GM18951 (cell line): Measurements from ENCODE around the gene KIF20B.
A peak's percentile ranks its signal among the peaks of the same experiment; 100 is the strongest.

Source experiments
- POLR2A ChIP-seq: IDR thresholded peaks from 4 replicates; pipeline ENCODE4 v1.6.1; 2011; ENCODE audit warnings: mild to moderate bottlenecking; ENCODE audit not compliant: insufficient read length, insufficient read depth; ENCODE audit errors: extremely low read depth
- in situ Hi-C: fragments of 300-500 bp; cut with MboI; formaldehyde crosslinking; loops from one replicate; pipeline ENCODE4 v1.12.0; 2022; ENCODE audit warnings: low sequenced_read_pairs, mixed read lengths, inconsistent platforms; ENCODE audit not compliant: unreplicated experiment

Gene KIF20B, protein sequence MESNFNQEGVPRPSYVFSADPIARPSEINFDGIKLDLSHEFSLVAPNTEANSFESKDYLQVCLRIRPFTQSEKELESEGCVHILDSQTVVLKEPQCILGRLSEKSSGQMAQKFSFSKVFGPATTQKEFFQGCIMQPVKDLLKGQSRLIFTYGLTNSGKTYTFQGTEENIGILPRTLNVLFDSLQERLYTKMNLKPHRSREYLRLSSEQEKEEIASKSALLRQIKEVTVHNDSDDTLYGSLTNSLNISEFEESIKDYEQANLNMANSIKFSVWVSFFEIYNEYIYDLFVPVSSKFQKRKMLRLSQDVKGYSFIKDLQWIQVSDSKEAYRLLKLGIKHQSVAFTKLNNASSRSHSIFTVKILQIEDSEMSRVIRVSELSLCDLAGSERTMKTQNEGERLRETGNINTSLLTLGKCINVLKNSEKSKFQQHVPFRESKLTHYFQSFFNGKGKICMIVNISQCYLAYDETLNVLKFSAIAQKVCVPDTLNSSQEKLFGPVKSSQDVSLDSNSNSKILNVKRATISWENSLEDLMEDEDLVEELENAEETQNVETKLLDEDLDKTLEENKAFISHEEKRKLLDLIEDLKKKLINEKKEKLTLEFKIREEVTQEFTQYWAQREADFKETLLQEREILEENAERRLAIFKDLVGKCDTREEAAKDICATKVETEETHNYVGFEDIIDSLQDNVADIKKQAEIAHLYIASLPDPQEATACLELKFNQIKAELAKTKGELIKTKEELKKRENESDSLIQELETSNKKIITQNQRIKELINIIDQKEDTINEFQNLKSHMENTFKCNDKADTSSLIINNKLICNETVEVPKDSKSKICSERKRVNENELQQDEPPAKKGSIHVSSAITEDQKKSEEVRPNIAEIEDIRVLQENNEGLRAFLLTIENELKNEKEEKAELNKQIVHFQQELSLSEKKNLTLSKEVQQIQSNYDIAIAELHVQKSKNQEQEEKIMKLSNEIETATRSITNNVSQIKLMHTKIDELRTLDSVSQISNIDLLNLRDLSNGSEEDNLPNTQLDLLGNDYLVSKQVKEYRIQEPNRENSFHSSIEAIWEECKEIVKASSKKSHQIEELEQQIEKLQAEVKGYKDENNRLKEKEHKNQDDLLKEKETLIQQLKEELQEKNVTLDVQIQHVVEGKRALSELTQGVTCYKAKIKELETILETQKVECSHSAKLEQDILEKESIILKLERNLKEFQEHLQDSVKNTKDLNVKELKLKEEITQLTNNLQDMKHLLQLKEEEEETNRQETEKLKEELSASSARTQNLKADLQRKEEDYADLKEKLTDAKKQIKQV (N-terminal part only)

DNA sequence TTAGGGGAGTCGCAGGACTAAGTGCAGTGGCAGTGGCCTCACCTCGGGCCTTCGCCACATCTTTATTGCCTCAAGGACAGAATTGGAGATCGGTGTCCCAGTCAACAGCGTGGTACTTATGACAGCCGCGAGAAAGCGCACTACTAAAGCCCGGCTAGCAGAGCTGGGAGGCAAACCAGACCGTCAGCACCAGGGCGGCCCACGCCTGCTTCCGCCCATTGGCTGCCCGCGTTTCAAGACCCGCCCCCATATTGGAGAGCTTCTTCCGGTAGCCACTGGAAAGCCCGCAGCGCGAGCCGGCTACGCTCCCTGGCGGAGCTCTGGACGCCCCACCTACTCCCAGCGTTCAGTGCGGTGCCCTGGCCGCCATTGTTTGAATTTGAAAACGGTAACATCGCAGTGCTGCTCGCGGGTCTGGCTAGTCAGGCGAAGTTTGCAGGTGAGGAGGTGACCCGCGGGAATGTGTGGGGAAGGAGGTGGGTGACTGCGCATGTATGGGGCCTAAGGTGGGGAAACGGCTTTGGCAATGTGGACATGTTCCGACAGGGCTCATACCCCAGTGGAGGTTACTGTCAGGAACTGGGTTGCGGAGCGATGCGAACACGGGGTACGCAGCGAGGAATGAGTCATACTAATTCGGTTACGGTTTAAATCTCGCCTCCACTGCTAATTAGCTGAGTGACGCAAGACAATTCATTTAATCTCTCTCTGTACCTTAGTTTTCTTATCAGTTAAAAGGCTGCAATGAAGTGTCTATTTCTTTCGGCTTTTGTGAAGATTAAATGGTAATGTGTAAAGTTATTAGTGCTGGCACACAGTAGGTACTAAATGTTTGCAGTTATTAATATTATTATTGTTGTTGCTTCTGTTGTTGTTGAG, at the start of gene KIF20B:
TSS of gene KIF20B (plus strand) at position 349 of the 879 bp plus-strand sequence. CDS start 3,705 bp downstream, outside the sequence.
- in situ Hi-C loops, result no loop called here
- peak; percentile 89 for TF ChIP-seq POLR2A

DNA sequence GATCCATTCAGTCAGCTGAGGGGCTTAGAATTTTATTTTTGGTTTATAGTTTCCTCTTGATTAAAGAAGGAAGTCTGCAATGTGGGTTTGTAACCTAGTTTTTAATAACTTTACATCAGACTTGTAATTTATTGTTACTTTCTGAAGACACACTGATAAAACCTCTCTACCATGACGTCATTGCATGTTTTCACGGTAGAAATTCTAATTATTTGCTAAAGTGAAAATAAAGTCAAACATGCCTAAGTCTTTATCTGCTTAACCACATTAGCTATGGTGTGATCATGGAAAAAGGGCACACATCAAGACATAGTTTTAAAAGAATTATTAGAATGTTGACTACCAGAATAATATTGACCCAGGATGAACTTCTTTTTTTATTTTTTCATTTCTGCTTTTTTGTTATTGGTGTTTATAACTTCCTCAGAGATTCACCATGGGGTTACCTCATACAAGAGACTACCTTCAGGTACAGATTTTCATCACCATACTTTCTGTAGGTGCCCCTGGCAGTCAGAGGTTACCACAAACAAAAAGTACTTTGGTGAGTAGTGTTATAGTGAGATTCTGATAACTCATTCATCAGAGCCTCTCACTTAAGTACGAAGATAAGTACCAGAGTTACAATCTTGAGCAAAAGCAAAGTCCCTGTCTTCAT, 49.3 kb upstream of the KIF20B start:
- TF ChIP-seq POLR2A, result no peak

DNA sequence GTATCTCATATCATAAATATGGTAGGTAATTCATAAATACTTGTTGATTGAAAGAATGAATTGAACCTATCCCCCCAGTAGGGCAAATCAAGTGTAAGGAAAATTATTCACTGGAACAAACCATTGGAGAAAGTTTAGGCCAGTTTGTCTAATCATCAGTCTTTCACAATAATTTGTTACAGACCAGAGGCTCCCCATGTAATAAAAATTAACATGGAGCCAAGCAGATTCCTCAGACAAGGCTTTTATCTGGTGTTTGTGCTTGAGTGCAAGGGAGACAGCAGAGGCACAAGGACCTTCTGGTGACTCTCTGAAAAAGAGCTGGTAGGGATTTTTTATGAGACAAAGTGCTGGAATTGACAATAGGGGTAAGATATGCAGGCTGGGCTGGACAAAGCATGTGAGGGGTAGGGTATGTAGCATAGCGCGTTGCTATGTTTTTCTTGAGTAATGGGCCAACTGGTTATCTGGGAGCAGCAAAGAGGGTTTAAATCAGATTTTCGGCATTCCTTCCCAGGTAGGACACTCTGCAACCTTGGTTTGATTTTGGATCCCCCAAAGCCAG, 48.5 kb upstream of the KIF20B start:
- TF ChIP-seq POLR2A, result no peak
- in situ Hi-C loops, result no loop called here

More for the DNA sequence above, 49.3 kb upstream of the KIF20B start:
- in situ Hi-C loops, result no loop called here

DNA sequence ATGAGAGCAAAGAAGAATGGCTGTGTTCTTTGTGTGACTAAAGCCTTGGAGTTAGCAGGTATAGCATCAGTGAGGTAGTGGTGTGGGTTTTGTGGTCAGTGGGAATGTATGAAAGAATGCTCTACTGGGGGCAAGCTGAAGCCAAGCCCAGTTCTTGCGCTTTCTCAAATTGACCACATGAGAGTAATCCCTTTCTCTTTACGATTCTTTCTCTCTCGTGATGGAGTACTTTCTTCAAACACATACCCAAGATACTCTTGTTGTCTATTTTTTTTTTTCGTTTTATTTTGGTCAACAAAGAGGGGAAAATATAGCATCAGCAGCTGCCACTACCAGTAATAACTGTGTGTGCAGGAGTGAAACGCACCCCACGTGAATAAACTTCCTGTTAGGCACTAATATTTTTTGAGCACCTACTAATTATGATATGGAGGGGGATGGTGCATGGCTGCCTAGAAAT, 48.0 kb upstream of the KIF20B start:
- in situ Hi-C loops, result no loop called here
- TF ChIP-seq POLR2A, result no peak

DNA sequence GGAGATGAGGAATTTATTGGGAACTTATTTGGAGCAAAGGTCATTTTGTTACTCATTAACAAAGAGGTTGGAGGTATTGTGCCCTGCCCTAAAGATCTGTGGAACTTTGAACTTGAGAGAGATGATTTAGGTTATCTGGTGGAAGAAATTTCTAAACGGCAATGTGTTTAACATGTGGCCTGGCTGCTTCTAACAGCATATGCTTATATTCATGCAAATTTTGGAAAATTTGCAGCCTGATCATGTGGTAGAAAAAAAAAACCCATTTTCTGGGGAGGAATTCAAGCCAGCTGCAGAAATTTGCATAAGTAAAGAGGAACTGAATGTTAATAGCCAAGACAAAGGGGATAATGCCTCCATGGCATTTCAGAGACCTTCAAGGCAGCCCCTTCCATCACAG, 45.7 kb upstream of the KIF20B start:
- no peak for TF ChIP-seq POLR2A
- in situ Hi-C loops, result no loop called here

DNA sequence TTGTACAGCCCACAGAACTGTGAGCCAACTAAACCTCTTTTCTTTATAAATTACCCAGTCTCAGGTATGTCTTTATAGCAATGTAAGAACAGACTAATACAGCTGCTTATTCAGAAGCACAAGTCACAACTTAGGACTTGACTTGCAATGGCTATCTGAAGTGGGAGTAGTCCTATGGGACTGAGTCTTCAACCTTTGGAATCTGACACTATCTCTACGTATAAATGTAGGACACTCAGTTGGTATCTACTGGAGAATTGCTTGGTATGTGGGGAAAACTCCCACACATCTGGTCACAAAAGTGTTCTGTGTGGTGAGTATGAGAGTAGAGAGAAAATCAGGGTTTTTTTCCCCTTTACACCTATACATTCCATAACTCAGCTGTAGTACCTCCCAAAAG, 44.1 kb upstream of the KIF20B start:
- TF ChIP-seq POLR2A, result no peak
- in situ Hi-C loops, result no loop called here

DNA sequence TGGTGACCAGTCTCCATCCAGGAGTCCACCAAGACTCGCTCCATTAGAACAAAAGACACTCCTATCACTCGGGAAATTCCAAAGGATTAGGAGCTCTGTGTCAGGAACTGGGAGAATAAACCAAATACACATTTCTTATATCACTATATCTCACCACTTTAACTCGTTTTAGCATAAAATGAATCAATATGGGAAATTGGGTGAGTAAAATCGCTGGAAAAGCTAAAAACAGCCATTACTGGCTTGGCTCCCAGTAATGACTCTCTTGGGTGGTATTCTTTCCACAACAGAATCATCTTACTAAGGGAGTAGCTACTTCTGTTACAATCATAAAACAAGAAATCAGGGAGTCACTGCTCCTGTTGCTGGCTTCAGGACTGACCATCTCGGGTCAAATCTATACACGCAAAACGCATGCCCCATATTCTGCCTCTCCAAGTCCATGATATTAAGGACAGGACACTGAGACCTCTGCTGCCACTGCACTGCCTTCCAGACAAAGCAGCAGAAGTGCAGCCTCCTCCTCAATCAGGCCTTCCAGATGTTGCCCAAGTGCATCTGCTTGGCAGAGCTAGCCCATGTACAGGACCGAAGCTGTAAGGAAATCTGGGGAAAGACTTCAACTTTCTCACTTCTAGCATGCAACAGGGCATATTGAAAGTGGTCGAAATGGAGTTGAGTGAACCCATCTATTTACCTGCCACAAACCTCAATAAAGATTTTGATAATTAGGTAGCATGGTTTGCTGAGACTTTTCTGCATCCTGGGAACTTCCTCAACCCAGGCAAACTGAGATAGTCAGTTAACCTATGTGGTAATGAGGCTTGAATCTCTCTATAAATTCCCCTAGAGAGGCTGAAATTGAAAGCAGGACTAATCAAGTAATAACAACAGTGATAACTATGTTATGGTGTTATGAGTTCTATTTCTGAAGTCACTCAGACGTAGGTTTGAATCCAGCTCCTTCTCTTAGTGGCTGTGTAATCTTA, 42.0 kb upstream of the KIF20B start:
- in situ Hi-C loops, result no loop called here
- no peak for TF ChIP-seq POLR2A

DNA sequence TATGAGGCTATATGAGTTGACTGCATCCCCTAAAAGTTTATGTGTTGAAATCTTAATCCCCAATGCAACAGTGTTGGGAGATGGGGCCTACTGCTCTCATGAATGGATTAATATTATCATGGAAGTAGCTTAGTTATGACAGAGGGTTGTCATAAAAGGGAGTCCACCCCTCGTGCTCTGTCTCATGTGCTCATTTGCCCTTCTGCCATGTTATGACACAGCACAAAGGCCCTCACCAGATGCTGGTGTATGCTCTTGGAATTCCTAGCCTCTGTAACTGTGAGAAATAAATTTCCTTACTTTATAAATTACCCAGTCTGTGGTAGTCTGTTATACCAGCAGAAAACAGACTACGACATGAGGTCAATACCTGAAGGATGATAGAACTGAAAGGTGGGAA, 38.8 kb upstream of the KIF20B start:
- TF ChIP-seq POLR2A, result no peak
- in situ Hi-C loops, result no loop called here

DNA sequence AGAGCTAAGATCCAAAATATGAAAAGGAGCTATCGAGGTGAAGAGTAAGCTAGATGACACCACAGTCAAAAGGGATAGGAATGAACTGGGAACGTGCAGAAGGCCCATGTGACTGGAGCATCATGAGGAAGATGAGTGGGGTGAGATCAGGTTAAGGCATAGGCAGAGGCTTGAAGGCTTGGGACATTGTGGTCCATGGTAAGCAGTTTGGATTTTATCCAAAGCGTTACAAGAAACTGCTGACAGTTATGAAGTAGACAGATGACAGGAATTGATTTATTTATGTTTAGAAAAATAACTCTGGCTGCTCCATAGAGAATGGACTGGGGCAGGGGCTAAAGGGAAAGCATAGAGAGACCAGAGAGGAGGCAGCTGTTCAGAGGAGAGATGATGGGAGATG, 38.2 kb upstream of the KIF20B start:
- in situ Hi-C loops, result no loop called here

DNA sequence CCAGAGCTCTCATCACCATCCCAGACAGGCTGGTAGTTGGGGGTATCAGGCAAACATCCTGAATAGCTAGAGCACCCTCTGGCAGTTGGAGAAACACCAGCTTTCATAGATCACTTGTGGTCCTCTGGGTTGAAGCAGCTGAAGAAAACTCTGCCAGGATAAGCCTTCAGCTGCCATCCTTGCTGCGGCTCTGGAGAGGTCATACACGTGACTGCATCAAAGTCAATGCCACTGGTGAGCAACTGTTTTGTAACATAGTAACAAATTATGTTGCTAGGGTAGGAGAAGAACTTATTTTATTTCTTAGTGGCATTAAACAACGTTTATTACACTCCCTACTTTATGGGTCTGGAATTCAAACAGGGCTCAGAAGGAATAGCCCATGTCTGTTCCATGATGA, 37.2 kb upstream of the KIF20B start:
- no peak for TF ChIP-seq POLR2A
- in situ Hi-C loops, result no loop called here

More for the DNA sequence above, 38.2 kb upstream of the KIF20B start:
- no peak for TF ChIP-seq POLR2A
